NT2/D1 (cell line): ENCODE measurements around the gene TEX2.
"Not testable (repeated sequence)": the region's sequence is repeated elsewhere in the genome, so short reads cannot be mapped to it uniquely, and the experiment has no call there.

Experiments
- DNase-seq: peaks from one replicate; pipeline ENCODE4 v3.0.0-alpha.2; 2011; ENCODE audit warnings: low read depth, low spot score
- H3K27me3 ChIP-seq: 2 replicates; pipeline ENCODE4 v1.6.0; 2011; ENCODE audit warnings: mild to moderate bottlenecking; ENCODE audit not compliant: insufficient read length, insufficient read depth
- H3K36me3 ChIP-seq: 2 replicates; pipeline ENCODE4 v1.6.1; 2011; ENCODE audit warnings: mild to moderate bottlenecking, low read length, mixed read lengths; ENCODE audit not compliant: insufficient read depth, insufficient read length
- H3K4me1 ChIP-seq: 2 replicates; pipeline ENCODE4 v1.5.1; 2011; ENCODE audit not compliant: insufficient read depth, insufficient read length
- H3K4me3 ChIP-seq: 2 replicates; pipeline ENCODE4 v1.5.1; 2011; ENCODE audit warnings: low read depth; ENCODE audit not compliant: insufficient read length
- H3K9ac ChIP-seq: 2 replicates; pipeline ENCODE4 v1.6.0; 2011; ENCODE audit warnings: low read depth; ENCODE audit not compliant: insufficient read length
- H3K9me3 ChIP-seq: 2 replicates; pipeline ENCODE4 v1.5.1; 2011; ENCODE audit warnings: mild to moderate bottlenecking, low read length; ENCODE audit not compliant: insufficient read depth
- SUZ12 ChIP-seq: IDR thresholded peaks from 2 replicates; pipeline ENCODE4 v1.6.1; 2011; ENCODE audit not compliant: insufficient read length, insufficient read depth; ENCODE audit errors: extremely low read depth
- YY1 ChIP-seq: IDR thresholded peaks from 2 replicates; pipeline ENCODE4 v1.6.1; 2011; ENCODE audit not compliant: insufficient read length, insufficient read depth
- ZNF274 ChIP-seq: IDR thresholded peaks from 2 replicates; pipeline ENCODE4 v1.6.1; 2011; ENCODE audit warnings: mild to moderate bottlenecking, low read depth, low read length

Gene TEX2

GRCh38 chr17:64192589-64192988 is 70.5 kb downstream of the TEX2 start:
- no peak overlapping the region for H3K9ac ChIP-seq
- TF ChIP-seq SUZ12 (no peak), ZNF274 (no peak), YY1 (no peak)
- peaks cover 31% of the 10 kb centered on the region for H3K36me3 ChIP-seq

GRCh38 chr17:64190472-64190871 is 72.6 kb downstream of the TEX2 start:
- Histone ChIP-seq H3K9me3 (no peaks in the 10 kb centered on the region), H3K4me1 (no peaks in the 10 kb centered on the region), H3K9ac (no peak overlapping the region), H3K4me3 (no peak overlapping the region), H3K27me3 (no peaks in the 10 kb centered on the region), H3K36me3 (peaks cover 35% of the 10 kb centered on the region)
- no peak for DNase-seq
- TF ChIP-seq YY1 (no peak), SUZ12 (no peak), ZNF274 (no peak)

More at GRCh38 chr17:64192589-64192988, 70.5 kb downstream of the TEX2 start:
- H3K4me1 ChIP-seq = peaks cover 2% of the 10 kb centered on the region
- H3K4me3 ChIP-seq = no peak overlapping the region
- H3K9me3 ChIP-seq = peaks cover 7% of the 10 kb centered on the region
- no peak for DNase-seq
- no peaks in the 10 kb centered on the region for H3K27me3 ChIP-seq

- H3K9me3 ChIP-seq = no peaks in the 10 kb centered on the region
- TF ChIP-seq ZNF274 = no peak
- TF ChIP-seq SUZ12 = no peak
- TF ChIP-seq YY1 = no peak
- peaks cover 21% of the 10 kb centered on the region for H3K36me3 ChIP-seq
Measured at GRCh38 chr17:64188088-64188487, 75.0 kb downstream of the TEX2 start.

GRCh38 chr17:64187093-64187895 is 75.8 kb downstream of the TEX2 start:
- TF ChIP-seq YY1 = no peak
- TF ChIP-seq SUZ12 = no peak
- TF ChIP-seq ZNF274 = no peak
- H3K4me3 ChIP-seq = no peak overlapping the region
- H3K27me3 ChIP-seq = no peaks in the 10 kb centered on the region
- no peaks in the 10 kb centered on the region for H3K4me1 ChIP-seq
- no peak for DNase-seq
- H3K9me3 ChIP-seq = no peaks in the 10 kb centered on the region
- H3K9ac ChIP-seq = no peak overlapping the region
- H3K36me3 ChIP-seq = peaks cover 13% of the 10 kb centered on the region

More at GRCh38 chr17:64188088-64188487, 75.0 kb downstream of the TEX2 start:
- no peak overlapping the region for H3K4me3 ChIP-seq
- no peaks in the 10 kb centered on the region for H3K27me3 ChIP-seq
- no peak overlapping the region for H3K9ac ChIP-seq
- no peaks in the 10 kb centered on the region for H3K4me1 ChIP-seq
- DNase-seq = no peak

GRCh38 chr17:64186171-64187092 is 76.6 kb downstream of the TEX2 start:
- TF ChIP-seq SUZ12 = no peak
- TF ChIP-seq ZNF274 = no peak
- no peak for TF ChIP-seq YY1
- H3K4me1 ChIP-seq = no peaks in the 10 kb centered on the region
- no peaks in the 10 kb centered on the region for H3K27me3 ChIP-seq
- H3K9me3 ChIP-seq = no peaks in the 10 kb centered on the region
- peaks cover 8% of the 10 kb centered on the region for H3K36me3 ChIP-seq
- no peak overlapping the region for H3K9ac ChIP-seq
- DNase-seq = no peak
- H3K4me3 ChIP-seq = no peak overlapping the region

GRCh38 chr17:64185557-64185956 is 77.5 kb downstream of the TEX2 start:
- DNase-seq = not testable (repeated sequence)

GRCh38 chr17:64185101-64185500 is 78.0 kb downstream of the TEX2 start:
- H3K4me1 ChIP-seq = no peaks in the 10 kb centered on the region
- H3K36me3 ChIP-seq = peaks cover 8% of the 10 kb centered on the region
- no peaks in the 10 kb centered on the region for H3K27me3 ChIP-seq
- no peak overlapping the region for H3K9ac ChIP-seq
- no peaks in the 10 kb centered on the region for H3K9me3 ChIP-seq
- H3K4me3 ChIP-seq = no peak overlapping the region
- TF ChIP-seq SUZ12 (no peak), ZNF274 (no peak), YY1 (no peak)
- no peak for DNase-seq

More at GRCh38 chr17:64185557-64185956, 77.5 kb downstream of the TEX2 start:
- not testable (repeated sequence) for H3K9me3 ChIP-seq, H3K4me3 ChIP-seq, H3K36me3 ChIP-seq, H3K27me3 ChIP-seq, H3K9ac ChIP-seq, H3K4me1 ChIP-seq
